Activated CD4-positive, alpha-beta T cell treated with anti-CD3 and anti-CD28 coated beads, Interleukin-2, amount 10 ng/mL, durations not matched to agents 7 days and 5 days (primary cell): Measurements from ENCODE around the gene PRM3. TPM values are rescaled to one million over a fixed set of nuclear protein-coding genes. Genes with fewer than 3 reads are reported as not detected.

Source experiments
- CTCF ChIA-PET: fragments of 350-600 bp; sonication (Branson Sonifier 250); formaldehyde crosslinking; loops from one replicate; lab custom pipeline; 2021; ENCODE audit warnings: antibody characterized with exemption; lab: Charles Lee
- POLR2A ChIA-PET: fragments of 350-600 bp; sonication (Branson Sonifier 250); formaldehyde crosslinking; loops from one replicate; lab custom pipeline; 2021; ENCODE audit warnings: antibody characterized with exemption; lab: Charles Lee
- DNase-seq: peaks from one replicate; pipeline ENCODE4 v3.0.0-alpha.2; 2020
- H3K27ac Mint-ChIP-seq: one replicate; pipeline ENCODE4 v1.8.0; 2021; ENCODE audit warnings: mild to moderate bottlenecking, moderate library complexity, mixed read lengths
- H3K27me3 Mint-ChIP-seq: one replicate; pipeline ENCODE4 v1.8.0; 2021; ENCODE audit warnings: mixed read lengths
- H3K36me3 Mint-ChIP-seq: one replicate; pipeline ENCODE4 v1.8.0; 2021; ENCODE audit warnings: low read depth, mixed read lengths
- H3K4me1 Mint-ChIP-seq: one replicate; pipeline ENCODE4 v1.8.0; 2021; ENCODE audit warnings: mixed read lengths
- H3K4me3 Mint-ChIP-seq: one replicate; pipeline ENCODE4 v1.8.0; 2021; ENCODE audit warnings: mild to moderate bottlenecking, moderate library complexity, mixed read lengths
- H3K9me3 Mint-ChIP-seq: one replicate; pipeline ENCODE4 v1.8.0; 2021; ENCODE audit warnings: mixed read lengths
- total RNA-seq, 2 experiments: library from RNA; stranded (reverse); gene quantifications; one replicate each; pipeline ENCODE4 v1.2.3, GENCODE V29; 2021

PRM3 gene
- total RNA-seq, 2 experiments from 2014 or later, result not detected

DNA sequence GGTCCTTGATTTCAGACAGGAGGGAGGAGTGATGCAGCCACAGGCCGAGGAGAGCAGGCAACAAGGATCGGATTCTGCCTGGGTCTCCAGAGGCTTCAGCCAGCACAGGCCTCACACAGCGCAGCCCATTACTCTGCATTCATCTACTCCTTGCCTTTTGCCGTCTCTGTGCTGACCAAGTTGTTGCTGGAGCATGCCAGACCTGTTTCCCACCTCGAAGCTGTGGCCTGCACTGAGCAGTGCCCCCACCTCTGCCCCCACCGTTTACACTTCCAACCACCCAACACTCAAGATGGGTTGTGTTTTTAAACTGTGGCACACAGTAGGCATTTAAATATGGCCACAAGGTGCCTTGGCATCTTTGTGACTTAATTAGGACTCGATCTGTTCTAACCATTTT lies 1.5 kb upstream of the PRM3 start:
- H3K36me3 Mint-ChIP-seq, result no peaks in the 10 kb centered on the region
- H3K27ac Mint-ChIP-seq, result no peak overlapping the region
- POLR2A ChIA-PET, result no interaction called here
- H3K9me3 Mint-ChIP-seq, result no peaks in the 10 kb centered on the region
- no peaks in the 10 kb centered on the region for H3K27me3 Mint-ChIP-seq
- CTCF ChIA-PET, result interaction anchor here (1.7 kb wide), 1 partner anchor 11 kb away, joined by 5 read pairs; no protein-coding TSS in a partner anchor
- DNase-seq, result no peak
- peaks cover 13% of the 10 kb centered on the region for H3K4me1 Mint-ChIP-seq
- H3K4me3 Mint-ChIP-seq, result no peak overlapping the region

DNA sequence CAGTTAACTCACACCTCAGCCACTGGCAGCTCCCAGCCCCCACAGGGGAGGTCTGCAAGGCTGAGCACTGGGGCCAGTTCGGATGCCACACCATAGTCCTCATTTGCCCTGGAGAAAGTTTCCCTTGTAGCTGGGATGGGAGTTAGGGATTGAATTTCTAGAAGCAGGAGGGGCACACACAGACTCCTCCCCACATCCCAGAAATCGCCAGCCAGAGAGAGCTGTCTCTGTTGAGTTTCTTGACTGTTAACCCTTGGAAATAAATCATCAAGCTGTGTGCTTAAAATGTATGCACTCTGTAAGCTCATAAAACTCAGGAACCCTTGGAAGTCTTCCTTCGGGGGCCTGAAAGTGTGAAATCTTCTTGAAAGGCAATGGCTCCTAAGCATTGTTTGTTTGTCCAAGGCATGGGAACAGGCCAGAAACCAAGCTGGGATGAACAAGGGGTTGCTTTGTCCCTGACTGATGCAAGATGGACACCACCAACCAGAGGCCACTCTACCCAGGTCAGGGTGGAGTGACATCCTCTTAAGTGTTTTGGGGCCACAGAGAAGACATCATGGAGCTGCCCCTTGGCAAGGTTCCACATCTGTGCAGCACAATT lies 394 bp upstream of the PRM3 start:
- peaks cover 4% of the 10 kb centered on the region for H3K4me1 Mint-ChIP-seq
- POLR2A ChIA-PET, result interaction anchor here (0.6 kb wide), 1 partner anchor 642 kb away, joined by 5 read pairs; the partner anchor contains the start of gene GSPT1

DNA sequence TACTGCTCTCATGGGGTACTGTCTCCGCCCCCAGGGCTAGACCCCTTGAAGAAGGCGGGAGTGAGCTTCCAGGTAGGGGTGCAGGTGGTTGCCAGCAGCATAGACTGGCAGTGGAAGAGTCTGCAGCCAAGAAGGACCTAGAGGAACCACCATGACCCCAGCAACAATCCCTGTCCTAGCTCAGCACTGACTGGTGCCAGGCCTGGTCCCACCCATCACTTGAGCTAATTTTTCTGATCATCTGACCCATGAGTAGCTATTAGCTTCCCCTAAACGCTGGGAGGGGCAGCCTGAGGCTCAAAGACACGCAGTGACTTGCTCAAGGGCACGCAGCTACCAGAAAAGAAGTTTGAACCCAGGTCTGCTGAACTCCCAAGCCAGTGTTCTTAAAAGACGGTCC lies 945 bp downstream of the PRM3 start:
- Mint-ChIP-seq H3K9me3 (no peaks in the 10 kb centered on the region), H3K4me3 (no peak overlapping the region), H3K27ac (no peak overlapping the region), H3K36me3 (no peaks in the 10 kb centered on the region), H3K27me3 (no peaks in the 10 kb centered on the region), H3K4me1 (peaks cover 2% of the 10 kb centered on the region)
- DNase-seq, result no peak
- ChIA-PET CTCF (interaction anchor here (1.0 to 1.9 kb wide), 5 partner anchors 14 to 319 kb away, joined by 3 to 6 read pairs (median 3); partner anchors contain the start of gene SOCS1), POLR2A (no interaction called here)

More for the DNA sequence above, 394 bp upstream of the PRM3 start:
- no peak for DNase-seq
- no peak overlapping the region for H3K4me3 Mint-ChIP-seq
- no peak overlapping the region for H3K27ac Mint-ChIP-seq
- H3K36me3 Mint-ChIP-seq, result no peaks in the 10 kb centered on the region
- H3K27me3 Mint-ChIP-seq, result no peaks in the 10 kb centered on the region
- CTCF ChIA-PET, result interaction anchor here (0.9 to 1.9 kb wide), 9 partner anchors 10 to 320 kb away, joined by 3 to 6 read pairs (median 4); partner anchors contain the start of gene SOCS1
- no peaks in the 10 kb centered on the region for H3K9me3 Mint-ChIP-seq

- DNase-seq, result no peak
- H3K36me3 Mint-ChIP-seq, result no peaks in the 10 kb centered on the region
- H3K27me3 Mint-ChIP-seq, result no peaks in the 10 kb centered on the region
- no peak overlapping the region for H3K4me3 Mint-ChIP-seq
- ChIA-PET CTCF (interaction anchor here (0.9 to 1.0 kb wide), 2 partner anchors 100 to 307 kb away, joined by 3 read pairs; no protein-coding TSS in a partner anchor), POLR2A (no interaction called here)
- no peaks in the 10 kb centered on the region for H3K9me3 Mint-ChIP-seq
- no peak overlapping the region for H3K27ac Mint-ChIP-seq
- H3K4me1 Mint-ChIP-seq, result peaks cover 2% of the 10 kb centered on the region
Measured at GRCh38 chr16:11271610-11272009, 1.8 kb downstream of the PRM3 start.

- H3K4me3 Mint-ChIP-seq, result no peak overlapping the region
- POLR2A ChIA-PET, result no interaction called here
- peaks cover 4% of the 10 kb centered on the region for H3K4me1 Mint-ChIP-seq
- H3K27ac Mint-ChIP-seq, result no peak overlapping the region
- no peaks in the 10 kb centered on the region for H3K36me3 Mint-ChIP-seq
- H3K9me3 Mint-ChIP-seq, result no peaks in the 10 kb centered on the region
- DNase-seq, result no peak
- CTCF ChIA-PET, result interaction anchor here (0.9 to 1.5 kb wide), 4 partner anchors 10 to 305 kb away, joined by 3 to 4 read pairs (median 3); partner anchors contain the start of gene SOCS1
- no peaks in the 10 kb centered on the region for H3K27me3 Mint-ChIP-seq
Measured at GRCh38 chr16:11270602-11271162, 2.7 kb downstream of the PRM3 start.

DNA sequence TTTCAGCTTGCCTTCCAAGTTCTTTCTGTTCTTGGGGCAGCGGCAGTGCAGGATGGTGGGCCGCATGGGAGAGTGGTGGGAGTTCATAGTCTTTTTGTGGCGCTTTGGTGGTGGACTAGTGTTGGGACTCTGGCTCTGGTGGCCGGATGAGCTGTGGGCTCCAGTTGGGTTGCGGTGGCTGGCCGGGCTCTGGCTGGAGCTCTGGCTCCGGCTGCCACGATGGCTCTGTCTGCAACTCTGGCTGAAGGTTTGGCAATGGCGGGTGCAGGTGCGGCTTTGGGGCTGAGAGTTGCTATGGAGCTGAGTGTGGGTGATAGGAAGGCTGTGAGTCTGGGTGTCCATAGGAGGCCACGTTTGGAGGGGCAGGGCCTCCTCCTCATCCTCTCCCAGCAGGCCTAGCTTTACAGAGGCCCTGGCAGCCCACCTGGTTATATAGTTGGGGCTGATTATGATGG lies 4.5 kb downstream of the PRM3 start, which contains the start of gene TNP2:
Gene TNP2 (minus strand): TSS at position 405 of the 455 bp plus-strand sequence. CDS start 63 bp downstream, at position 342.
- ChIA-PET POLR2A (no interaction called here), CTCF (interaction anchor here (0.5 to 2.0 kb wide), 10 partner anchors 8 to 374 kb away, joined by 3 to 6 read pairs (median 3); no protein-coding TSS in a partner anchor)
- Mint-ChIP-seq H3K27me3 (no peaks in the 10 kb centered on the region), H3K27ac (no peak within 1 kb of the TSS), H3K9me3 (no peaks in the 10 kb centered on the region), H3K36me3 (no peaks in the 10 kb centered on the region), H3K4me1 (peaks cover 18% of the 10 kb centered on the region), H3K4me3 (no peak within 1 kb of the TSS)
- no peak for DNase-seq

GRCh38 chr16:11265124-11265523 lies 8.3 kb downstream of the PRM3 start:
- Mint-ChIP-seq H3K27me3 (no peaks in the 10 kb centered on the region), H3K27ac (peak overlapping the region; percentile 91), H3K9me3 (no peaks in the 10 kb centered on the region), H3K36me3 (no peaks in the 10 kb centered on the region), H3K4me1 (peaks cover 42% of the 10 kb centered on the region), H3K4me3 (no peak overlapping the region)
- ChIA-PET CTCF (interaction anchor here (1.1 kb wide), 1 partner anchor 9 kb away, joined by 3 read pairs; the partner anchor contains the start of gene SOCS1), POLR2A (no interaction called here)
- DNase-seq, result no peak

DNA sequence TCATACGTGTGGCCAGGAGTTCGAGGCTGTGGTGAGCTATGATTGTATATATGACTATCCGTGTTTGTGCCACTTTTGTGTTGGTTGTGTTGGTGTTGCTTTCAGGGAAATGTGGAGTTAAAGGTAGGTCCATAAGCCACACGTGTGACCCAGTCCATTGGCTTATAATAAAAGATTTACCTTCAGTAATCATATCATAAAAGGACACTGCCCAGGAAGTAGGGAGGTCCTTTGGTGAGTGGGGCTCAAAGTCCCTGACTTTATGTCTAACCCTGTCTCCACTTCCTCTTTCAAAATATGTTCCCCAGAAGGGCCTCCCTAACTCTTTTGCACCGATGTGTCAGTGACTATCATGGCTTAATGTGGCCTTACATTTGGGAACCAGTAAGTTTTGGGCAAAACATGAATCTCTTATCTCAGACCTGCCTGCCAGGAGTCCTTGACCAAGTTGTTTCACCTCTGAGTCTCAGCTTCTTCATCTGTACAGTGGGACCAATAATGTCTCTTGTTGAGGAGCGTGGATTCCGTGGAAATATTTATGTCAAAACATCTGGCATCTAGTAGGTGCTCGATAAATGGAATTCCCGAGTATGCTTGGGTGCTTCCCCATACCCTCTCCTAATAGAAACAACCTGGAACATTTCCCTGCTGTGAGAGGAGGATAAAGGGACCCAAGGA lies 9.1 kb downstream of the PRM3 start:
- Mint-ChIP-seq H3K4me3 (peak overlapping the region; percentile 47), H3K36me3 (no peaks in the 10 kb centered on the region), H3K27me3 (no peaks in the 10 kb centered on the region), H3K9me3 (no peaks in the 10 kb centered on the region), H3K27ac (peak overlapping the region; percentile 91), H3K4me1 (peaks cover 50% of the 10 kb centered on the region)
- ChIA-PET CTCF (interaction anchor here (1.0 to 1.3 kb wide), 4 partner anchors 8 to 108 kb away, joined by 3 to 5 read pairs (median 4); partner anchors contain the start of genes PRM3 and SOCS1), POLR2A (no interaction called here)
- DNase-seq, result no peak

- Mint-ChIP-seq H3K4me1 (peaks cover 56% of the 10 kb centered on the region), H3K9me3 (no peaks in the 10 kb centered on the region), H3K27me3 (no peaks in the 10 kb centered on the region), H3K27ac (peak overlapping the region; percentile 91), H3K4me3 (peak overlapping the region; percentile 47), H3K36me3 (no peaks in the 10 kb centered on the region)
- ChIA-PET POLR2A (interaction anchor here (0.6 kb wide), 1 partner anchor 87 kb away, joined by 6 read pairs; no protein-coding TSS in a partner anchor), CTCF (interaction anchor here (0.7 to 1.3 kb wide), 4 partner anchors 10 to 295 kb away, joined by 3 to 5 read pairs (median 4); partner anchors contain the start of gene PRM3)
- DNase-seq, result peak; percentile 72
Measured at GRCh38 chr16:11263737-11264136, 9.7 kb downstream of the PRM3 start.

GRCh38 chr16:11262915-11263314 lies 10.5 kb downstream of the PRM3 start:
- peak overlapping the region; percentile 91 for H3K27ac Mint-ChIP-seq
- no peak for DNase-seq
- H3K9me3 Mint-ChIP-seq, result no peaks in the 10 kb centered on the region

GRCh38 chr16:11260596-11260966 lies 12.8 kb downstream of the PRM3 start:
- no peak overlapping the region for H3K4me3 Mint-ChIP-seq
- H3K27me3 Mint-ChIP-seq, result no peaks in the 10 kb centered on the region
- POLR2A ChIA-PET, result no interaction called here
- H3K4me1 Mint-ChIP-seq, result peaks cover 70% of the 10 kb centered on the region
- no peaks in the 10 kb centered on the region for H3K9me3 Mint-ChIP-seq
- peaks cover 2% of the 10 kb centered on the region for H3K36me3 Mint-ChIP-seq
- H3K27ac Mint-ChIP-seq, result peak overlapping the region; percentile 58
- CTCF ChIA-PET, result interaction anchor here (0.6 to 7.2 kb wide), 5 partner anchors 9 to 296 kb away, joined by 3 to 72 read pairs (median 4); partner anchors contain the start of gene TNP2
- DNase-seq, result no peak

More at GRCh38 chr16:11262915-11263314, 10.5 kb downstream of the PRM3 start:
- Mint-ChIP-seq H3K27me3 (no peaks in the 10 kb centered on the region), H3K4me3 (no peak overlapping the region), H3K4me1 (peaks cover 63% of the 10 kb centered on the region), H3K36me3 (no peaks in the 10 kb centered on the region)
- ChIA-PET CTCF (interaction anchor here (0.7 to 1.9 kb wide), 4 partner anchors 29 to 298 kb away, joined by 3 to 11 read pairs (median 4); no protein-coding TSS in a partner anchor), POLR2A (interaction anchor here (0.6 kb wide), 1 partner anchor 88 kb away, joined by 6 read pairs; no protein-coding TSS in a partner anchor)
